ENCODE data around the gene ZNF124. TPM values are rescaled to one million over a fixed set of nuclear protein-coding genes. Genes with fewer than 3 reads are reported as not detected.

Gene ZNF124
- polyA plus RNA-seq, 1 of the 3 experiments (the other 2 are of a cell fraction): 2.7 TPM

DNA sequence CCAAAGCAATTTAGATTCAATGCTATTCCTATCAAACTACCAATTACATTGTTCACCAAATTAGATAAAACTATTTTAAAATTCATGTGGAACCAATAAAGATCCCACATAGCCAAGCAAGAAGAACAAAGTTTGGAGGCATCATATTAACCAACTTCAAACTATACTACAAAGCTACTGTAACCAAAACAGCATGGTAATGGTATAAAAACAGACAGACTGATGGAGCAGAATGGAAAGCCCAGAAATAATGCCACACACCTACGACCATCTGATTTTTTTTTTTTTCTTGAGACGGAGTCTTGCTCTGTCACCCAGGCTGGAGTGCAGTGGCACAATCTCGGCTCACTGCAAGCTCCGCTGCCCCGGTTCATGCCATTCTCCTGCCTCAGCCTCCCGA lies 7.1 kb downstream of the ZNF124 start:
- H3F3A ChIP-seq (replicated peaks; ENCODE audit: insufficient read depth): peaks cover 3% of the 10 kb centered on the region
- no peak for DNase-seq
- no peaks in the 10 kb centered on the region for H4K20me1 ChIP-seq (ENCODE audit: insufficient read depth)
- no peaks in the 10 kb centered on the region for H3K27me3 ChIP-seq (ENCODE audit: insufficient read depth)
- no peak for TF ChIP-seq FOSL2 (IDR thresholded peaks at IDR 0.05; ENCODE audit: borderline replicate concordance, low read depth)
- TF ChIP-seq EZH2phosphoT487 (IDR thresholded peaks at IDR 0.05; ENCODE audit: borderline replicate concordance, low read depth): no peak
- no peak for TF ChIP-seq FOXJ3 (CRISPR knock-in tag; IDR thresholded peaks at IDR 0.05)
- TF ChIP-seq TAF1 (IDR thresholded peaks at IDR 0.05; ENCODE audit: borderline replicate concordance, low read depth, low read length): no peak
- TF ChIP-seq MXI1 (IDR thresholded peaks at IDR 0.05; ENCODE audit: low read depth, low read length): no peak
- no peak for TF ChIP-seq TCF12 (IDR thresholded peaks at IDR 0.05)
- TF ChIP-seq, protein P1, sequence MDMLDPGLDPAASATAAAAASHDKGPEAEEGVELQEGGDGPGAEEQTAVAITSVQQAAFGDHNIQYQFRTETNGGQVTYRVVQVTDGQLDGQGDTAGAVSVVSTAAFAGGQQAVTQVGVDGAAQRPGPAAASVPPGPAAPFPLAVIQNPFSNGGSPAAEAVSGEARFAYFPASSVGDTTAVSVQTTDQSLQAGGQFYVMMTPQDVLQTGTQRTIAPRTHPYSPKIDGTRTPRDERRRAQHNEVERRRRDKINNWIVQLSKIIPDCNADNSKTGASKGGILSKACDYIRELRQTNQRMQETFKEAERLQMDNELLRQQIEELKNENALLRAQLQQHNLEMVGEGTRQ (IDR thresholded peaks at IDR 0.05; ENCODE audit: borderline replicate concordance, low read depth, low read length): no peak
- no peak for TF ChIP-seq FOXM1 (IDR thresholded peaks at IDR 0.05; ENCODE audit: low read depth)
- TF ChIP-seq, protein P2, sequence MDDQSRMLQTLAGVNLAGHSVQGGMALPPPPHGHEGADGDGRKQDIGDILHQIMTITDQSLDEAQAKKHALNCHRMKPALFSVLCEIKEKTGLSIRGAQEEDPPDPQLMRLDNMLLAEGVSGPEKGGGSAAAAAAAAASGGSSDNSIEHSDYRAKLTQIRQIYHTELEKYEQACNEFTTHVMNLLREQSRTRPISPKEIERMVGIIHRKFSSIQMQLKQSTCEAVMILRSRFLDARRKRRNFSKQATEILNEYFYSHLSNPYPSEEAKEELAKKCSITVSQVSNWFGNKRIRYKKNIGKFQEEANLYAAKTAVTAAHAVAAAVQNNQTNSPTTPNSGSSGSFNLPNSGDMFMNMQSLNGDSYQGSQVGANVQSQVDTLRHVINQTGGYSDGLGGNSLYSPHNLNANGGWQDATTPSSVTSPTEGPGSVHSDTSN (IDR thresholded peaks at IDR 0.05): no peak
- TF ChIP-seq, protein P3, sequence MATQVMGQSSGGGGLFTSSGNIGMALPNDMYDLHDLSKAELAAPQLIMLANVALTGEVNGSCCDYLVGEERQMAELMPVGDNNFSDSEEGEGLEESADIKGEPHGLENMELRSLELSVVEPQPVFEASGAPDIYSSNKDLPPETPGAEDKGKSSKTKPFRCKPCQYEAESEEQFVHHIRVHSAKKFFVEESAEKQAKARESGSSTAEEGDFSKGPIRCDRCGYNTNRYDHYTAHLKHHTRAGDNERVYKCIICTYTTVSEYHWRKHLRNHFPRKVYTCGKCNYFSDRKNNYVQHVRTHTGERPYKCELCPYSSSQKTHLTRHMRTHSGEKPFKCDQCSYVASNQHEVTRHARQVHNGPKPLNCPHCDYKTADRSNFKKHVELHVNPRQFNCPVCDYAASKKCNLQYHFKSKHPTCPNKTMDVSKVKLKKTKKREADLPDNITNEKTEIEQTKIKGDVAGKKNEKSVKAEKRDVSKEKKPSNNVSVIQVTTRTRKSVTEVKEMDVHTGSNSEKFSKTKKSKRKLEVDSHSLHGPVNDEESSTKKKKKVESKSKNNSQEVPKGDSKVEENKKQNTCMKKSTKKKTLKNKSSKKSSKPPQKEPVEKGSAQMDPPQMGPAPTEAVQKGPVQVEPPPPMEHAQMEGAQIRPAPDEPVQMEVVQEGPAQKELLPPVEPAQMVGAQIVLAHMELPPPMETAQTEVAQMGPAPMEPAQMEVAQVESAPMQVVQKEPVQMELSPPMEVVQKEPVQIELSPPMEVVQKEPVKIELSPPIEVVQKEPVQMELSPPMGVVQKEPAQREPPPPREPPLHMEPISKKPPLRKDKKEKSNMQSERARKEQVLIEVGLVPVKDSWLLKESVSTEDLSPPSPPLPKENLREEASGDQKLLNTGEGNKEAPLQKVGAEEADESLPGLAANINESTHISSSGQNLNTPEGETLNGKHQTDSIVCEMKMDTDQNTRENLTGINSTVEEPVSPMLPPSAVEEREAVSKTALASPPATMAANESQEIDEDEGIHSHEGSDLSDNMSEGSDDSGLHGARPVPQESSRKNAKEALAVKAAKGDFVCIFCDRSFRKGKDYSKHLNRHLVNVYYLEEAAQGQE (IDR thresholded peaks at IDR 0.05; ENCODE audit: low read depth, low read length): no peak
- no peak for TF ChIP-seq SMC3 (IDR thresholded peaks at IDR 0.05; ENCODE audit: low read depth, low read length)
- no peak for TF ChIP-seq MEF2A (IDR thresholded peaks at IDR 0.05; ENCODE audit: borderline replicate concordance, low read depth)
- H3K4me3 ChIP-seq (ENCODE audit: low read depth in 2 of 2, low read length in 1 of 2): no peak overlapping the region
- H3K27ac ChIP-seq (ENCODE audit: low read depth in 2 of 2, low read length in 1 of 2): no peak overlapping the region
- H3K79me2 ChIP-seq (ENCODE audit: insufficient read depth): peaks cover 97% of the 10 kb centered on the region
- no peaks in the 10 kb centered on the region for H3K9me2 ChIP-seq
- CTCF ChIA-PET: no interaction called here
- no peak overlapping the region for H3K9ac ChIP-seq
- POLR2A ChIA-PET: no interaction called here
- no peaks in the 10 kb centered on the region for H3K4me1 ChIP-seq (ENCODE audit: control insufficient read depth in 1 of 2, insufficient read depth in 2 of 2, low read depth in 1 of 2, low read length in 1 of 2)
- peaks cover 63% of the 10 kb centered on the region for H3K9me3 ChIP-seq
- H2AFZ ChIP-seq (ENCODE audit: low read depth): no peak overlapping the region
- H3K36me3 ChIP-seq (replicated peaks in 1 of 2; ENCODE audit: control insufficient read depth in 1 of 2, insufficient read depth in 2 of 2, low read length in 1 of 2): peaks cover 0 to 27% of the 10 kb centered on the region in 2 experiments
- WGBS (ENCODE audit: low lambda C conversion rate): 95% methylated on average over 6 of the region's 6 CpGs
- H3K4me2 ChIP-seq: no peak overlapping the region

DNA sequence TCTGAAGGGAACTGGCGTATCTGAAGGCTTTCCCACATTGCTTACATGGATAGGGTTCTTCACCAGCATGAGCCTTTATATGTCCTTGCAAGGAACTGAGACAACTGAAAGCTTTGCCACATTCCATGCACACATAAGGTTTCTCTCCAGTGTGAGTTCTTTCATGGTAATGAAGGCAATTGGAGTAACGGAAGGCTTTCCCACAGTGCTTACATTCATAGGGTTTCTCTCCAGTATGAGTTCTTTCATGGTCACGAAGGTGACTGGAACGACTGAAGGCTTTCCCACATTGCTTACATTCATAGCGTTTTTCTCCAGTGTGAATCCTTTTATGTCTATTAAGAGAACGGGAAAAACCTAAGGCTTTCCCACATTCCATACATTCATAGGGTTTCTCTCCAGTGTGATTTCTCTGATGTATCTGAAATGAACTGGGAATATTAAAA lies 15.0 kb downstream of the ZNF124 start:
- Histone ChIP-seq H3K36me3 (replicated peaks in 1 of 2; ENCODE audit: control insufficient read depth in 1 of 2, insufficient read depth in 2 of 2, low read length in 1 of 2) (peaks cover 33 to 76% of the 10 kb centered on the region in 2 experiments), H3F3A (replicated peaks; ENCODE audit: insufficient read depth) (no peaks in the 10 kb centered on the region), H3K4me2 (no peak overlapping the region), H3K4me1 (ENCODE audit: control insufficient read depth in 1 of 2, insufficient read depth in 2 of 2, low read depth in 1 of 2, low read length in 1 of 2) (no peaks in the 10 kb centered on the region), H3K9me2 (no peaks in the 10 kb centered on the region), H3K27ac (ENCODE audit: low read depth in 2 of 2, low read length in 1 of 2) (no peak overlapping the region), H3K9me3 (peaks cover 48% of the 10 kb centered on the region), H3K27me3 (ENCODE audit: insufficient read depth) (no peaks in the 10 kb centered on the region), H3K9ac (no peak overlapping the region), H2AFZ (ENCODE audit: low read depth) (no peak overlapping the region), H3K4me3 (ENCODE audit: low read depth in 2 of 2, low read length in 1 of 2) (no peak overlapping the region; a peak in 1 of 4 replicates), H3K79me2 (ENCODE audit: insufficient read depth) (peaks cover 36% of the 10 kb centered on the region), H4K20me1 (ENCODE audit: insufficient read depth) (no peaks in the 10 kb centered on the region)
- ChIA-PET CTCF (no interaction called here), POLR2A (no interaction called here)
- DNase-seq: no peak
- 97% methylated on average over 6 of the region's 6 CpGs for WGBS (ENCODE audit: low lambda C conversion rate)
- no peak for TF ChIP-seq FOSL2 (IDR thresholded peaks at IDR 0.05; ENCODE audit: borderline replicate concordance, low read depth)
- no peak for TF ChIP-seq GABPA (IDR thresholded peaks at IDR 0.05; ENCODE audit: low read depth)
- TF ChIP-seq, protein P4, sequence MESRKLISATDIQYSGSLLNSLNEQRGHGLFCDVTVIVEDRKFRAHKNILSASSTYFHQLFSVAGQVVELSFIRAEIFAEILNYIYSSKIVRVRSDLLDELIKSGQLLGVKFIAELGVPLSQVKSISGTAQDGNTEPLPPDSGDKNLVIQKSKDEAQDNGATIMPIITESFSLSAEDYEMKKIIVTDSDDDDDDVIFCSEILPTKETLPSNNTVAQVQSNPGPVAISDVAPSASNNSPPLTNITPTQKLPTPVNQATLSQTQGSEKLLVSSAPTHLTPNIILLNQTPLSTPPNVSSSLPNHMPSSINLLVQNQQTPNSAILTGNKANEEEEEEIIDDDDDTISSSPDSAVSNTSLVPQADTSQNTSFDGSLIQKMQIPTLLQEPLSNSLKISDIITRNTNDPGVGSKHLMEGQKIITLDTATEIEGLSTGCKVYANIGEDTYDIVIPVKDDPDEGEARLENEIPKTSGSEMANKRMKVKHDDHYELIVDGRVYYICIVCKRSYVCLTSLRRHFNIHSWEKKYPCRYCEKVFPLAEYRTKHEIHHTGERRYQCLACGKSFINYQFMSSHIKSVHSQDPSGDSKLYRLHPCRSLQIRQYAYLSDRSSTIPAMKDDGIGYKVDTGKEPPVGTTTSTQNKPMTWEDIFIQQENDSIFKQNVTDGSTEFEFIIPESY (IDR thresholded peaks at IDR 0.05; ENCODE audit: borderline replicate concordance, low read depth): no peak
- TF ChIP-seq TEAD4 (IDR thresholded peaks at IDR 0.05; ENCODE audit: borderline replicate concordance, insufficient read depth): no peak
- TF ChIP-seq FOXJ3 (CRISPR knock-in tag; IDR thresholded peaks at IDR 0.05): no peak
- TF ChIP-seq JUND (IDR thresholded peaks at IDR 0.05): no peak
- TF ChIP-seq, protein P1 (IDR thresholded peaks at IDR 0.05; ENCODE audit: borderline replicate concordance, low read depth, low read length): no peak

All from SK-N-SH (cell line).